GM18505 (cell line): Measurements from ENCODE around the gene APPL2.

Experiments
- ATAC-seq: cut with Tn5 transposase; IDR thresholded peaks from one replicate; pipeline ENCODE4 v1.9.1; 2021; ENCODE audit not compliant: unreplicated experiment
- POLR2A ChIP-seq: IDR thresholded peaks from 4 replicates; pipeline ENCODE4 v1.6.1; 2011; ENCODE audit warnings: borderline replicate concordance; ENCODE audit not compliant: insufficient read depth, insufficient read length; ENCODE audit errors: extremely low read depth

Gene APPL2

DNA sequence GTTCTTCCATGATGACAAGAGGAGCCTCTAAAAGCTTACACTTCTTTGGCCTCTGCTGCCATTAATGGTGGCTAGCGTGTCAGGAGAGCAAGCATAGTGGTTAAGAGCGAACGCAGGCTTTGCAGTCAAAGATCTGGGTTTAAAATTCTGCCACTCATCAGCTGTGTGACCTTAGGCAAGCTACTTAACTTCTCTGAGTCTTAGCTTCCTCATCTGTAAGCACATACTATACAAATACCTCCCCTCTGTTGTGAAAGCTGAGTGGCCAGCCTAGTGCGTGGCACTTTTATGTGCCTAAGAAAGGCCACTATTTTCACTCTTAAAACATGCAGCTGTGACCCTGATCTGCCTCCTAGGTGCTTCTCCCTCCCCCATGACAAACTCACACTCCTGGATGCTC, 11.6 kb downstream of the APPL2 start:
- no peak for ATAC-seq
- no peak for TF ChIP-seq POLR2A

DNA sequence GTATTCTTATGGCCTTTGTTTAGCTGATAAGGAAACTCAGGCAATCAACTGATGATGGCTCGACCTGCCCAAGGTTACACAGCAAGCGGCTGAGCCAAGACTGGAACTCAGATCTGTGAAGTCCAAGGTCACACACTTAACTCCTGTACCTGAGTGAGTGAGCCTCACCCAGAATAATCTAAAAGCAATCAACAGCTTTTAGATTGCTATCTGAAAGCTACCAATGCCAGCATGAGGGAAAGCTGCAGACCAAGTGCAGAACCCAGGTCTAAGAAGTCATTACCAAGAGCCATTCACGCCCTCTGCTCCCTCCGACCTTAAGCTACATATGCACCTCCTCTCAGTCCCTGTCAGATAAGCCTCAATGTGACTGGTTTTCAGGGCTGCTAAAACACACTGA, 12.1 kb downstream of the APPL2 start:
- no peak for TF ChIP-seq POLR2A
- ATAC-seq = no peak

DNA sequence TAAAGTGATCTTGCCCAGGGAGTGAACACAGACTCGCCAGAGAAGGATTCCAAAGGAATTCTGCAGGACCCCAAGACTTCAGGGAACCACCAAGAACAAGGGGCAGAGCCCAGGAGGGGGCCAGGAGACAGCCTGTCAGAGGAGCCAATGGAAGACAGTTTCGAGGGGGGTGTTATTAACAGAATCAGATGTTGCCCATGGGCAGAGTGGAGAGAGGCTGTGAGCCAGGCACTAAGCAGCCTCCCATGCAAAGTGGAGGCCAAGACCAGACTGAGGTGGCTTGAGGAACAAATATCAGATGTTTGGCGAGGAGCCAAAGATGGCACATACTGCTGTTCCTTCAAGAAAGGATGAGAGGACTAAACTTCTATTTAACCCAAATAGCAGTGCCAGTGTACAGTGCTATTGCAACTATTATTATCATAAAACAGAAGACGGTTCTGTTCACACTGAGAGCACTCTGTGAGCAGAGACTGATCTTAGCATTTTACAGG, 12.6 kb downstream of the APPL2 start:
- no peak for TF ChIP-seq POLR2A
- no peak for ATAC-seq

DNA sequence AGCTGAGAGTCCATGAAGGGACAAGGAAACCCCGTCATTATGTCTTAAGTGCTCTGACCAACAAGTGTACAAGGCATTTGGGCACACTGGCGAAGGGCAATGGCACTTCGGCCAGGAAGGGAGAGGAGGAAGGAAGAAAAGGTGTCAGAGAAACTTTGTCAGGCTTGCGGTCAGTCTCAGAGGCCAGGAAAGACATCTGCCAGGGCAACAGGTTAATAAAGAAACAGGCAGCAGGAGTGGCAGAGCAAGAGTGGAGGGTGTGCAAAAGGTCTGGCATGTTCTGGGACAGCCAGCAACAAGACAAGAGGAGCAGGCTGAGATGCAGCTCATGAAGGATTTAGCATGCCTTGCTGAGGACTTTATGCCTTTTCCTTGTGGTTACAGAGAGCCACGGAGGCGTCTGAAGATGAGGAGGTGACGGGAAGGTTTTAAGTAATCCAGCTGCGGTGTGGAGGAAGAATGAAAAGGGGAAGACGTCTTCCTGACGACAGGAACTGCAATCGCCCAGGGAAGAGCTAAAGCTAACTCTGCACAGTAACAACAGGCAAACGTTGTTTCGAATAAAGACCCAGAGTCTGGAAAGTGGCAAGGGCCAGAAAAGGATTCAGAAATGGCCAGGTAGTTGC, 13.1 kb downstream of the APPL2 start:
- no peak for ATAC-seq
- no peak for TF ChIP-seq POLR2A

DNA sequence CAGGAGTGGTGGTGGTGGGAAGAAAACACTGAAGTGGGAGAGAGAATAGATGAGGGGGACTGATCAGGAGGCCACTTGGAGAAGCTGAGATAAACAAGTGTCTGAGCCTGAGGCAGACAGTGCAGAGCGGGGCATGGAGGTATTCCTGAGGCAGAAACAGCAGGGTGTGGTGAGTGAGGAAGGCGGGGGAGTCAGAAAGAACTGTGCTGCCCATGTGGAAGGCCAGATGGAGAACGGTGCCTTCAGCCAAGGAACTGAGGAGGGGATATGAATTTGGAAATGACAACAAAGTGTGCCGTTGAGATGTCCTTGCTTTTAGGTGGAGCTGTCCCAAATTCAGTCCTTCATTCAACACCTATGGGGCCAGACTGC, 13.7 kb downstream of the APPL2 start:
- ATAC-seq = no peak

DNA sequence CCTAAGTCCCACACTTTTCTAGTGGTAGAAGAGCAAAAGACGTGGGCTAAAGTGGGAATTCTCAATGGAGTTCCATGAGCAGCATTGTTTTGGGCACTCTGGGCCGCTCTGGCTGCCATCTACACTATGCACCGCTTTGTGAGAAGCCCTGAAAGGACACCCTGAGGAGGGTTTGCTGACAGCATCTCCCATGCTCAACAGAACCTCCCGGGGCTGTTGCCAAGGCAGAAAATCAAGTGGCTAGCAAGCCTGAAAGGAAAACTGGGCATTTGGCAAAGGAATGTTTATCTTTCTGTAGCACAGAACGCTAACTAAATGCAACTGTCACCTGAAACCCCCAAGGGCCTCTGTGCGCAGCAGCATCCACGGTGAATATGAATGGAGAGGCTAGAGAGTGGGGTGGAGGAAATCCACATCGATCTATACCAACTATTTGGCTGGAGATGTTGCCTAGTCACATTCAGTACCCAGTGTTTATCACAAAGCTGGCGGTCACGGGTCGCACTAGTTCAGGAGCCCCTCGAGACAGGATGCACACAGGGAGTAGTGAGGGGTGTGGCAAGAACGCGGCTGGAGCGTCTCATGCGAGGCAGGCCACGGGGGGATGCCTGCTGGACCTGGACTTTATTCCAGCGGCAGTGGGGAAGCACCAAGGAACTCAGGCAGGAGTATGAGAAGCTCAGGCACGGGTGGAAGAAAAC, 14.2 kb downstream of the APPL2 start:
- no peak for ATAC-seq

More for the DNA sequence above, 13.7 kb downstream of the APPL2 start:
- TF ChIP-seq POLR2A = no peak

DNA sequence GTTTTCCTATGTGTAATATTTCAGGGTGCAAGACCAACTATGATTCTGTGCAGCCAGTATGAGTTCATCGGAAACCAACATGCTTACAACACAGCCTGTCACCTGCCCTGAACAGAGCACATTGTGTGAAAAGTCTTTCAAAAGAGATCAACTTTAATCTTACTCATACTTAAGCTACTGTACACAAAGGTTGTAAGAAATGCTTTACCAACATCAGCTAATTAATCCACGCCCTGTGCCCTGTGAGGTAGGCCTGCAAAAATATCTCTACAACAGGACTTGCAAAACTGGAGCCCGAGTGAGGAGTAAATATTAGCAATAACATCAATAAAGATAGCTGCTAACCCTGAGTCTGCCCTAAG, 15.1 kb downstream of the APPL2 start:
- no peak for TF ChIP-seq POLR2A
- ATAC-seq = no peak

More for the DNA sequence above, 14.2 kb downstream of the APPL2 start:
- no peak for TF ChIP-seq POLR2A

DNA sequence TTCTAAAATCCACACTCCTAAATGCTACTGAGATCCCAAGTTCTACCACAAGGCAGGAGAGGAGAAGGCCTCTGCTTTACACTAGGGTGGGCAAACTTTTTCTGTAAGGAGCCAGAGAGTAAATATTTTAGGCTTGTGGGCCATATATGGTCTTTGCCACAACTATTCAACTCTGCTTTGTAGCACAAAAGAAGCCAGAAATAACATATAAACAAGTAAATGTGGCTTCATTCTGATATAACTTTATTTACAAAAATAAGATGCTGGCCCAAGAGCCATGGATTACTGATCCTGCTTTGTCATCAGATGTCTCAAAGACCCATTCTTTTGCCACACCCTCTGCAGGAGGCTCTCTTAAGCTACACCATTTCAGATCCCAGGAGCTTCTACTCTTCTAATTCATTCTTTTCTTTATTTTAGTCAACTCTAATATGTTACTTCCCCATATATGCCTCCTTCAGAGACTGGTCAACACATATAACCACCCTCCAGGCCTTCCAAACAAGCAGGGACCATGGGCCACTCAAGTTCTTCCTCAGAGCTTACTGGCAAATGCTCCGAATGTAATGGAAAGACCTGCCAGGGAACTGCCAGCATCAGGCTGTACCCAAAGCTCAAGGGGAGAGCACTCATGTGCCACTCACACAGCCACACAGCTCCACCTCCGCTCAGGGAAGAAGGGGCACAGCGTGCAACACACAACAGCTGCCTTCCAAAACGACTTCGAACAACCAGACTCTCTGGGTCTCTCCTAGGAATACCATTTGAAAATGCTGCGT, 15.6 kb downstream of the APPL2 start:
- no peak for ATAC-seq

DNA sequence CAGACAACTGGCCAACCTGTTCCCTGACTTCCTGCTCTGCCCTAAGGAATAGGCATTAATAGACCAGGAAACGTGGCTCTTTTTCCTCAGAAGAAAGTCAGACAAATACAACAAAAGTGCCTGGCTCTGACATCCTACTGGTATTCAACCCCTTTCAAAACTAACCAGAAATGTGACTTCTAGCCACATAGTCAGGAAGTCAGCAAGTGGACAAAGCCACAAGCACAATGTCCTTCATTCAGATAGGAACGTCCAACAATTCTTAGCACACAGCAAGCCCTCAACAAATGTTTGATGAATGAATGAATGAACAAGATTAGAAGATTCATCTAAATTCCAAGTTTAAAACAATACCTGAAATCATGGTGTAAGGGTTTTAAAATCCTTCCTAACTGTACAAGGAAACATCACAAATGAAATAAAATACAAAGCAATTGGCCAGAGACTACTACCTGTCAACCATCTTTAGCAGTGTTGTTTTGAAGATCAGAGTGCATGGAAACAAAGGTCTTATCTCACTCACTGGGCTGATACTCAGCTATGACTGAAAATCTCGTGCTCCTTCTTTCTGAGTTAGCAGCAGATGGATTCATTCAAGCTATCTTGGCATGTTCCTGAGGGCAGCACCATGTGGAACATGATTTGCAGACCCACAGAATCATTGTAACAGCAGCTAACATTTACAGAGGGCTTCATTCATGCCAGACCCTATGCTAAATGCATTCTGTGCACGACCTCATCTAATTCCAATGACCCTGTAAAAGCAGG, 16.5 kb downstream of the APPL2 start:
- TF ChIP-seq POLR2A = no peak
- ATAC-seq = no peak

More for the DNA sequence above, 15.6 kb downstream of the APPL2 start:
- no peak for TF ChIP-seq POLR2A

DNA sequence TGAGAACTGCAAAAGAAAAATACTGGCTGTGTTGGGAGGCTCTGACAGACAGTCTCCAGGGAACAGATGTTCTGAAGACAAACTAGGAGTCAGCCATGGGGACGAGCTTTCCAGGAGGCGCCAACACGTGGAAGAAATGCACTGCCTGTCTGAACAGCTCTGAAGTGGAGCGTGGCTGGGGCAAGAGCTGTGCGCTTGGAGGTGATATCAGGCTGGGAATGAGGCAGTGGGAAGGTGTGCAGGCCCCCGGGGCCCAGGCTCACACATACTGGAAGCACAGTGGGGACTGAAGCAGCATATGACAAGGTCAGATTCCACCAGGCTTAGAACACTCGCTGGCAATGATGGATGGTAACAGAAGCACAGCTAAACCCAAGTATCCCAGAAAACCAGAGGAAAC, 17.5 kb downstream of the APPL2 start:
- no peak for ATAC-seq

DNA sequence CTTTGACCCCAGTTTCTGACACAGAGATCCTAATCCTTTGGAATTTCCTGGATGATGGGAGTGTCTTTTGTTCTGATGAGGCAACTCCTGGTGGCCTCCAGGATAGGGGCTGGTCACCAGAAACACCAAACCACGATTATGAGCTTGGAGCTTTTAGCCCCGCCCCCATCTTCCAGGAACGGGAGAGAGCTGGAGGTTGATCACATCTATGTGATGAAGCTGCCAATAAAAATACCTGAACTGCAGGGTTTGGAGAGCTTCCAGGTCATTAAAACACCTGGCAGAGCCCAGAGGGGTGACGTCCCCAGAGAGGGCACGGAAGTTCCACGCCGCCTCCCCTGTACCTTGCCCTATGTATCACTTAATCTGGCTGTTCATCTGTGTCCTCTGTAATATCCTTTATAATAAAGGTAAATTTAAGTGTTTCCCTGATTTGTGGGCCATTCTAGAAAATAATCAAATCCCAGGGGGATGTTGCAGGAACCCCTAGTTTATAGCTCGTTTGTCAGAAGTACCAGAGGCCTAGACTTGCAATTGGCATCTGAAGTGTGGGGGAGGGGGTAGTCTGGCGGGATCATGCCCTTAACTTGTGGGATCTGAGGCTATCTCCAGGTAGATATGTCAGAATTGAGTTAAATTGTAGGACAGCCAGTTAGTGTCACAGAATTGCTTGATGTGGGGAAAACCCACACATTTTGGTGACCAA, 21.2 kb downstream of the APPL2 start:
- no peak for TF ChIP-seq POLR2A
- ATAC-seq = no peak

More for the DNA sequence above, 17.5 kb downstream of the APPL2 start:
- TF ChIP-seq POLR2A = no peak

DNA sequence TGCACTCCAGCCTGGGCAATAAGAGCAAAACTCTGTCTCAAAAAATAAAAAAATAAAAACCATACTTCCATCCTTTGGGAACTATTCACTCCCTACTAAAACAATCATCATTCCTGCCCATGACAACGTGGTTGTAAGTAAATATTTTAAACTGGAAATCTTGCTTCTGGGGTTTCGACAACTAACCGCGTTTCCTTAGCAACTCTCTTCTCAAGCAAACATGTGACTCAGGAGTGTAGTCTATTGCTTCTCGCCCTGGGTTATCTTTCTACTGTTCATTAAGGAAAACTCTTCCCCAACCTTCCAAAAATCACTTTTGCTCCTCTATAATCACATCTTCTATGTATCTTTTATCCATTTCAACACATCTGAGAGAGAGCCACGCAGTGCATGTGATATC, 21.8 kb downstream of the APPL2 start:
- ATAC-seq = no peak
- no peak for TF ChIP-seq POLR2A
